OCI-LY3 (cell line): Measurements from ENCODE around the gene ARHGAP15.

Experiments used
- CTCF ChIP-seq: fragments of 200-600, 300-600 bp; sonication (generic); IDR thresholded peaks from 2 replicates; pipeline ENCODE4 v1.5.1; 2014; ENCODE audit warnings: antibody characterized with exemption, low read length, low read depth
- EZH2phosphoT487 ChIP-seq: fragments of 200-600 bp; shearing (Covaris generic); IDR thresholded peaks from 2 replicates; pipeline ENCODE4 v1.6.1; 2018; ENCODE audit warnings: antibody characterized with exemption, mixed run types, low read depth

GRCh38 chr2:143787674-143788073 is 658.5 kb downstream of the ARHGAP15 start:
- TF ChIP-seq CTCF (no peak), EZH2phosphoT487 (no peak)
